Right renal cortex interstitium (tissue), 3 donors: ENCODE data around the gene SENP6. TPM values are rescaled to one million over a fixed set of nuclear protein-coding genes. Genes with fewer than 3 reads are reported as not detected.
"Not testable (repeated sequence)": the region's sequence is repeated elsewhere in the genome, so short reads cannot be mapped to it uniquely, and the experiment has no call there.

ENCODE experiments used
- DNase-seq, 3 donors: peaks; one replicate each; pipeline ENCODE4 v3.0.0-alpha.2; 2013; ENCODE audit warnings: low read depth in 3 of 3, low spot score in 2 of 3
- polyA plus RNA-seq, 3 donors: library from polyadenylated mRNA; unstranded; fragments of 120-200 nt; gene quantifications; one replicate each; pipeline ENCODE4 v1.2.1, GENCODE V29; 2013; ENCODE audit not compliant: insufficient read length in 3 of 3

SENP6 gene
- polyA plus RNA-seq, 3 donors = 131 to 166 (median 145) TPM

DNA sequence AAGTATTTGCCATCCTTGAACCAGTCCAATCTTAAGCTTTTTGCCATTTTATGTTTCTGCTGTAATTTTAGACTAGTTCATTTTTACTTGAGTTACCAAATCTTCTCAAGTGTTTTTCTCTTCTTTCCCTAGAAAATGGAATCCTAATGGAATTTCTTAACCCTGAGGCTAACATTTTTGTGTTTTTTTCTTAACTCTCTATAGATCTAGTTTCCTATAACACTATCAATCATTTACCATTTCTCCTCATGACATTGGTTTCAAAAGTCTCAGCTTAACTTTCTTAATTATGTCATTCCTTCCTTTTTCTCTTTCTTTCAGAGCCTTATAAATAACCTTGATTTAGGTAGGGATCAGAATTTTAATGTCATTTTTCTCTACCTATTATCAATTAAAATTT, 54.8 kb downstream of the SENP6 start:
- DNase-seq = no peak

DNA sequence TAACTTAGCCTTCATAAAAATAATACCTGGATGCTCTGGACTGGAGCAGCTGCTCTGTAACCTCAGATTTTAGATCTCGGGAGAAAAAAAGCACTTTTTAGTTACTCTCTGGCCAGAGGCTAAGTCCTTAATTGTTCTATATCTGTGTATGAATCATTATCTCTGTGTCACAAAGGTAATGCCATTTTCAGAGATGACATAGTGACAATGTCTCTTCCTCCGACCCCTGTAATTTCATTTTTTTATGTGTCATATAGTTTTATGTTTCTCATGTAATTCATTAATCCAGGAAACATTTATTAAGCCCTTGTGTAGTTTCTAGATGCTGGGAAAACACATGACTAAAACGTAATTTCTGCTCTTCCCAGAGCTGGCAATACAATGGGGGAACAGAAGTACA, 55.6 kb downstream of the SENP6 start:
- DNase-seq = no peak

DNA sequence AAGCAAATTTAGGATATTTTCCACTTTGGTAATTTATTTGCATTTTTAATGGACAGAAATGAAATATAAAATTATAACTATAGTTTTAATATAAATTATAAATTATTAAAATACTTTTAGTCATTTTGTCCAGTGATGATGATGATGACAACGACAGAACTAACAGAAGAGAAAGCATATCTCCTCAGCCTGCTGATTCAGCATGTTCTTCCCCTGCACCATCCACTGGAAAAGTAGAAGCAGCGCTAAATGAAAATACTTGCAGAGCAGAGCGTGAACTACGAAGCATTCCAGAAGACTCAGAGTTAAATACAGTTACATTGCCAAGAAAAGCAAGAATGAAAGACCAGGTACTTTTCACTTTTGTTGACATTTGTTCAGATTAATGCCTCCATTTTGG, 64.9 kb downstream of the SENP6 start:
- DNase-seq = no peak

DNA sequence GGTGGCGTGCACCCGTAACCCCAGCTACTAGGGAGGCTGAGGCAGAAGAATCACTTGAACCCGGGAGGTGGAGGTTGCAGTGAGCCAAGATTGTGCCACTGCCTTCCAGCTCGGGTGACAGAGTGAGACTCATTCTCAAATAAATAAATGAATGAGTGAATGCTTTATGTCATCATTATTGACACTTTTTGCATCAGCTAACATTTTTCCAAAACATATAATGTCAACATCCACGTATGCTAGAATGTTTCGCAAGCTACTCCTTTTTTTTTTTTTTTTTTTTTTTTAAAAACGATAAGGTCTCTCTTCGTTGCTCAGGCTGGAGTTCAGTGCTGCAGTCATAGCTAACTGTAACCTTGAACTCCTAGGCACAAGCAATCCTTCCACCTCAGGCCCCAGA, 72.2 kb downstream of the SENP6 start:
- DNase-seq = no peak

DNA sequence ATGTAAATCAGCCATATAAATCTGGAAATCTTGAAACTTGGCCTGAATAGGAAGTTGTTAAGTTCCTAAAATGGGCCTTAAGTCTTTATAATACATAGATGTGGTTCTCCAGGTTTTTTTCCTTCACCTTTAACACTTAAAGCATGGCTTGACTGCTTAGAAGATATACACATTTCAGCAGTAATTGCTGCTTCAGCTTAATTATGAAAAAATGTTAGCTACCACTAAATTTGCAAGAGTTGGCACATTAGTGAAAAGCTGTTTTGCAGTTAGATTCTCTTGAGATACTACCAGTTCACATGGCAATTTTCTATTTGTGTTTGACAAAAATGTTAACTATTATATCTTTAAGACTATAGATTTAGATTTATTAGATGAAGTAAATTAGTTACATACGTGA, 74.7 kb downstream of the SENP6 start:
- no peak for DNase-seq

DNA sequence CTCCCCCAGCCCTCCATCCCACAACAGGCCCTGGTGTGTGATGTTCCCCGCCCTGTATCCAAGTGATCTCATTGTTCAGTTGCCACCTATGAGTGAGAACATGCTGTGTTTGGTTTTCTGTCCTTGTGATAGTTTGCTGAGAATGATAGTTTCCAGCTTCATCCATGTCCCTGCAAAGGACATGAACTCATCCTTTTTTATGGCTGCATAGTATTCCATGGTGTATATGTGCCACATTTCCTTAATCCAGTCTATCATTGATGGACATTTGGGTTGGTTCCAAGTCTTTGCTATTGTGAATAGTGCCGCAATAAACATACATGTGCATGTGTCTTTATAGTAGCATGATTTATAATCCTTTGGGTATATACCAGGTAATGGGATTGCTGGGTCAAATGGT, 80.9 kb downstream of the SENP6 start:
- not testable (repeated sequence) for DNase-seq

DNA sequence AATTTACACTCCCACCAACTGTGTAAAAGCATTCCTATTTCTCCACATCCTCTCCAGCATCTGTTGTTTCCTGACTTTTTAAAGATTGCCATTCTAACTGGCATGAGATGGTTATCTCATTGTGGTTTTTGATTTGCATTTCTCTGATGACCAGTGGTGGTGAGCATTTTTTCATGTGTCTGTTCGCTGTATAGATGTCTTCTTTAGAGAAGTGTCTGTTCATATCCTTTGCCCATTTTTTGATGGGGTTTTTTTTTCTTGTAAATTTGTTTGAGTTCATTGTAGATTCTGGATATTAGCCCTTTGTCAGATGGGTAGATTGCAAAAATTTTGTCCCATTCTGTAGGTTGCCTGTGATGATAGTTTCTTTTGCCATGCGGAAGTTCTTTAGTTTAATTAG, 81.3 kb downstream of the SENP6 start:
- DNase-seq = not testable (repeated sequence)

DNA sequence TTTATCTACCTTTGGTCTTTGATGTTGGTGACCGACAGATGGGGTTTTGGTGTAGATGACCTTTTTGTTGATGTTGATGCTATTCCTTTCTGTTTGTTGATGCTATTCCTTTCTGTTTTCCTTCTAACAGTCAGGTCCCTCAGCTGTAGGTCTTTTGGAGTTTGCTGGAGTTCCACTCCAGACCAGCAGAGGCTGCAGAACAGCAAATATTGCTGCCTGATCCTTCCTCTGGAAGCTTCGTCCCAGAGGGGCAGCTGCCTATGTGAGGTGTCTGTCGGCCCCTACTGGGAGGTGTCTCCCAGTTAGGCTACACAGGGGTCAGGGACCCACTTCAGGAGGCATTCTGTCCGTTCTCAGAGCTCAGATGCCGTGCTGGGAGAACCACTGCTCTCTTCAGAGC, 85.9 kb downstream of the SENP6 start:
- DNase-seq = not testable (repeated sequence)

DNA sequence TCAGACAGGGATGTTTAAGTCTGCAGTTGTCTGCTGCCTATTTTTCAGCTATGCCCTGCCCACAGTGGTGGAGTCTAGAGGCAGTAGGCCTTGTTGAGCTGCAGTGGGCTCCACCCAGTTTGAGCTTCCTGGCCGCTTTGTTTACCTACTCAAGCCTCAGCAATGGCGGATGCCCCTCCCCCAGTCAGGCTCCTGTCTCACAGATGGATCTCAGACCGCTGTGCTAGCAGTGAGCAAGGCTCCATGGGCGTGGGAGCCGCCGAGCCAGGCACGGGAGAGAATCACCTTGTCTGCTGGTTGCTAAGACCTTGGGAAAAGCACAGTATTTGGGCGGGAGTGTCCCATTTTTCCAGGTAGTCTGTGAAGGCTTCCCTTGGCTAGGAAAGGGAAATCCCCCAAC, 86.3 kb downstream of the SENP6 start:
- DNase-seq = not testable (repeated sequence)

DNA sequence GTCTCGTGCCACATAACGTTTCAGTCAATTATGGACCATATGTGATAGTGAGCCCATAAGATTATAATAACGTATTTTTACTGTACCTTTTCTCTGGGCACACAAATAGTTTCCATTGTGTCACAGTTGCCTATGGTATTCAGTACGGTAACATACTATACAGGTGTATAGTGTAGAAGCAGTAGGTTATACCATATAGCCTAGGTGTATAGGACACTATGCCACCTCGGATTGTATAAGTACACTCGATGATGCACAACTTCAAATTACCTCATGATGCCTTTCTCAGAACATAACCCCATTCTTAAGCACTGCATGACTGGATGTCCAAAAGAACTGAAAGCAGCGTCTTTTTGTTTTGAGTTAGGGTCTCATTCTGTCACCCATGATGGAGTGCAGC, 87.9 kb downstream of the SENP6 start:
- DNase-seq = no peak

DNA sequence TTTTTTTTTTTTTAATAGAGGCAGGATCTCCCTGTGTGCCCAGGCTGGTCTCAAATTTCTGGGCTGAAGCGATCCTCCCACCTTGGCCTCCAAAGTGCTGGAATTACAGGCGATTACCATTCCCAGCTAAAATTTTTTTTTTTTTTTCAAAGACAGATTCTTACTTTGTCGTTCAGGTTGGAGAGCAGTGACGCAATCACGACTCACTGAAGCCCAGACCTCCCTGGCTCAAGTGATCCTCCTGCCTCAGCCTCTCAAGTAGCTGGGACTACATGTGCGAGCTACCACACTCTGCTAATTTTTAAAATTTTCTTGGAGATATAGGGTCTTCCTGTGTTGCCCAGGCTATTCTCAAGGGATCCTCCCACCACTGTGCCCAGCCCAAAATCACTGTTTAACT, 89.3 kb downstream of the SENP6 start:
- DNase-seq = no peak

DNA sequence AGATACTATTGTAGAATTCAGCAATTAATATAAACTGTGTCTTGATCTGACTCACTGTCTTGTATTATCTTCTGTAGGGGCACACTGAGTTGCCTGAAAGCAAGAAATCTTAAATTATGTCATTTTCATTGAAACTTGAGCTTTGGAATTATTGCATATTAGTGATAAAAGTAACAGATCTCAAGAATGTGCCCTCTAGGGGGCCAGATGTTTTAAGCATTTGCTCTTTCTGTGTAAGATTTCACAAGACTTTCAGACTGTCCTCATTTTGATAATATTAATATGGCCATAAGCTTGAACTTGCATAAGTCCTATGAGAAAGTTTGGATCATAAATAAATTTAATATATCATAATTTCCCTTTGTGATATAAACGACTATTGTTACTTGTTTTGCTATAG, 91.9 kb downstream of the SENP6 start:
- no peak for DNase-seq

DNA sequence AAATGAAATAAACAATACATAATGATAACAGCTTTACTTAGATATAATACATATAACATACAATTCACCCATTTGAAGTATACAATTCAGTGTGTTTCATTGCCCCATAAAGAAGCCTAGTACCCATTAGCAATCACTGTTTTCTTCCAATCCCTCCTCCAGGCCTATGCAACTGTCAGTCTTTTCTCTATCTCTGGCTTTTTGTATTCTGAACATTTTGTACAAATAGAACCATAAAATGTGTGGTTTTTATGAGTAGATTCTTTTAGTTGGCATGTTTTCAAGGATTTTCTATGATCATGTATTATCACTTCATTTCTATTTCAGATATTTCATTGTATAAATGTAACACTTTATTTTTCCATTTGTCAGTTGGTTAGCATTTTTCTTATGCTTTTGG, 92.7 kb downstream of the SENP6 start:
- DNase-seq = no peak

DNA sequence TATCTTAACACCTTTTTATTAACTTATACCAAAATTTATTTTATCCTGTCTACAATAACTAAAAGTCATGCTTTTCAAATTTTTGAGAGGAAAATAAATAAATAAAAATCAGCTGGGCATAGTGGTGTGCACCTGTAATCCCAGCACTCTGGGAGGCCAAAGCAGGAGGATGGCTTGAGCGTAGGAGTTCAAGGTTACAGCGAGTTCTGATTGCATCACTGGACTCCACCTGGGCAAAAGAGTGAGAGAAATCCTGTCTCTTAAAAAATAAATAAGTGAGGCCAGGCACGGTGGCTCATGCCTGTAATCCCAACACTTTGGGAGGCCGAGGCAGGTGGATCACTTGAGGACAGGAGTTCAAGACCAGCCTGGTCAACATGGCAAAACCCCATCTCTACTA, 106.7 kb downstream of the SENP6 start:
- not testable (repeated sequence) for DNase-seq

DNA sequence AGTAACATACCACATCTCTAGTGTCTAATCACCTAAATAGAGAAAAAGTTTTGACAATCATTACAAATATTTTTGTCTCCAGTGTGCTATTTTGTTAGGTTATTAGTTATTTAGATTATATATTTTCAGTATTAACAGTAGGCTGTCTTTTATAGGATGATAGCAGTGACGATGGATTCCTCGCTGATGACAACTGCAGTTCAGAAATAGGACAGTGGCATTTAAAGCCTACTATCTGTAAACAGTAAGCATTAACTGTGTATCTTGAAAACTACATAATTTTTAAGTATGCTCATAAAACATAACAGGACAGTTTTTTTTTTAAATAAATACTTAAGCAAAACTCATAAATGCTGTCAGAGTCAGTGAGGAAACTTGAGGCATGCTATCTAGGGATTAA, 109.5 kb downstream of the SENP6 start:
- no peak for DNase-seq

DNA sequence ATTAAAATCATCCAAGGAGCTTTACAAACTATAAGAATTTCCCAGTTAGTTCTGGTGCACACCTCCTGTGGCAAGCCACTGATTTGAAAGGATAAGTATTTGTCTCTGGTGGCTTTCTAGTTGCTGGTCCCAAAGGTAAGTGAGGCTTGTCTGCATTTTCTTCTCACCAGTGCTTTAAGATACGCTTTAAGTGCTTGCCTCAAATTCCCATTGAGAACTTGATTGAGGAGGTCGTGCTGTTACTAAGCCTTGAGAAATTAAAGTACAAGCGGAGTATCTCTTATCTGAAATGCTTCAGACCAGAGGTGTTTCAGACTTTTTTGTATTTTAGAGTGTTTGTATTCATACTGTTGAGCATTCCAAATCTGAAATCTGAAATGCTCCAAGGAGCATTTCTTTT, 117.5 kb downstream of the SENP6 start:
- no peak for DNase-seq

DNA sequence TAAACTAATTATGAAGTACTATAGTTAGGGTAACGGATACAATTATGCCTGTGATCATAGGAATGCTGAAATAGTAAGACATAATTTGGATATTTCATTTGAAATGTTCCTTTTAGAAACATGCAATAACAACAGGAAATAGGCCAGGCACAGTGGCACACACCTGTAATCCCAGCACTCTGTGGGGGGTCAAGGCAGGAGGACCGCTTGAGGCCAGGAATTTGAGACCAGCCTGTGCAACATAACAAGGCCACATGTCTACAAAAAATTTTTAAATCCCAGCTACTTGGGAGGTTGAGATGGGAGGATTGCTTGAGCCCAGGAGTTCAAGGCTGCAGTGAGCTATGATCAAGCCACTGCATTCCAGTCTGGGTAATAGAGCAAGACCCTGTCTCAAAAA, 121.7 kb downstream of the SENP6 start:
- no peak for DNase-seq

DNA sequence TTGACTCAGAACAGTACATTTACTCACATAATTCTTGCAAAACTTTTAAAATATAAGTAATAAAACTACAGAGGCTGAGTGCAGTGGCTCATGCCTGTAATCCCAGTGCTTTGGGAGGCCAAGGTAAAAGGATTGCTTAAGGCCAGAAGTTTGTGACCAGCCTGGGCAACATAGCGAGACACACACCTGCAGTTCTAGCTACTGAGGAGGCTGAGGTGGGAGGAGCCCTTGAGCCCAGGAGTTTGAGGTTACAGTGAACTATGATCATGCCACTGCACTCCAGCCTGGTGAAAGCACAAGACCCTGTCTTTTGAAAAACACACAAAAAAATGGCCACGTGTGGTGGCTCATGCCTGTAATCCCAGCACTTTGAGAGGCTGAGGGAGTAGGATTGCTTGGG, 125.5 kb downstream of the SENP6 start:
- no peak for DNase-seq

DNA sequence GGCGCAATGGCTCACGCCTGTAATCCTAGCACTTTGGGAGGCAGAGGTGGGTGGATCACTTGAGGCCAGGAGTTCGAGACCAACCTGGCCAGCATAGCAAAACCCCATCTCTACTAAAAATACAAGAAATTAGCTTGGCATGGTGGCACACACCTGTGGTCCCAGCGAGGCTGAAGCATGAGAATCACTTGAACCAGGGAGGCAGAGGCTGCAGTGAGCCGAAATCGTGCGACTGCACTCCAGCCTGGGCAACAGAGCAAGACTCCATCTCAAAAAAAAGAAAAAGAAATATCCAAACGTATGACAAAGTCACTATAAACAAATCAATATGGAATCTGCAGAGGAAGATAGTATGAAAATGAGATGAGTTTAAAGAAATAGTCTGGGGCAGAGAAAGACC, 129.3 kb downstream of the SENP6 start:
- not testable (repeated sequence) for DNase-seq

DNA sequence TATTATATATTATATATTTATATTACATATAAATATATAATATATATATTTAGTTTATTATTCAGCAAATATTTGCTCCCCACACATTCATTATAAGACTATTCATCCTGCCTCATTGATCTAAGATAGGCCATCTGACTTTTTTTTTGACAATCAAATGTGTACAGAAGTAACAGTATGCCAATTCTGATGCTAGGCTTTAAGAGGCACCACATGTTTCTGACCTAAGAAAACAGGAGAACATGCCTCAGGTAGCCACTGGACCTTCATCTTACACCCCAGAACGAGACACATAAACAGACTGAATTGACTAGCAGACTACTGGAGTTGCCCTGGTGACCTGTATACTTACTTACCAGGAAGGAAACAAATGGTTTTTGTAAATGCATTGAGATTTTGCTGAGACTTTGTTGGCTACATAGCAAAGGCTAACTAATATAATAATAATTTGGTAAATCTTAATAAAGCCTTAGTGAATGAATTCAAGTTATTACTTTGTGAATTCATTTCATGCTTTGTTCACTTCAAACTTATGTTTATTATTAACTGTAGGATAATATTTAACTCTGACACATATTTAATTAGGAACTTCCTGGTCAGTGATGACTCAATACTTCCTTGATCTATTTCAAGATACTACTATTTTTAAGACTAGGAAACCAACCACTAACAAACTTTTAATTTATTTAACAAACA, 134.0 kb downstream of the SENP6 start:
- no peak for DNase-seq

DNA sequence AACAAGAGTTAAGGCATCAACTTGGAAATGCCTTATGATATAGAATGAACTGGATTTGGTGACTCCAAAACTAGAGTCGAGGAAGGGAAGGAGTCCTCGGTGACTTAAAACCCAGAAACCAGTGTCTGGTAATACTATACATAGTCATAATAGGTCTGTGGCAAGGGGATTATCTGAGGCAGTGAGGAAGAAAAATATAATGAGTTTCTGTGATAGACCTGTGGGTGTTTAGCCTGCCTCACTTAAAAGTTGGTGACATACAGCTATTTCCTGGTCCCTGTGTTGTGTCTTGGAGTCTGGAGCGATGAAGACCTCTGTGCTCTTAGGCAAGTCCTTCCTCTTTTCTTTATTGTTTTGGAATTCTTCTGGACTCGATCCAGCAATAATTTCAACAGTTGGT, 142.3 kb downstream of the SENP6 start:
- no peak for DNase-seq

DNA sequence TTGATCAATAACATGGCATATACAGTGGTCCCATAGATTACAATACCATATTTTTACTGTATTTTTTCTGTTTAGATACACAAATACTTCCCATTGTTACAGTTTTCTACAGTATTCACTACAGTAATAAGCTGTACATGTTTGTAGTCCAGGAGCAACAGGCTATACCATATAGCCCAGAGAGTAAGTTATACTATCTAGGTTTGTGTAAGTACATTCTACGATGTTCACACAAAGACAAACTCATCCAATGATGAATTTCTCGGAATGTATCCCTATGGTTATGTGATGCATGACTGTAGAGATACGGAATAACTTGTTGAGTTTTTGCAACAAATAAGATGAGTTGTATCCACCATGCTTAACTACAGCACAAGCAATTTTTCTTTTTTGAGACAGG, 143.7 kb downstream of the SENP6 start:
- DNase-seq = no peak

DNA sequence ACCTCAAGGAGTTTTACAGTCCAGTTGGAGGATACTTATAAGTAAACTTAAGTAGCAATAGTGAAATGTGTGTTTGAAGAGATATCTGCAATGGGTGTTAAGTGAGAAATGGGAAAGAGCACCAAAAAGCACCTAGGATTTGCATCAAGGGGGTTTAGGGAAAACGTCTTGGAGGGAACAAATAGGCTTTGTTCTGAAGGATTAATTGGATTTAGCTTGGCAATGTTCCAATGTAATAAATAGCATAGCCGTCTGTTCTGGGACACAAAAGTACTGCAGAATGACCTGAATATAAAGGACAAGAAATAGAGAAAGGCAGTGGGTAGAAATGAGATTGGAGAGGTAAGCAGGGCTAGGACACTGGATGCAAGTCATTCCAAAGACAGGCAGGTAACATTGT, 144.5 kb downstream of the SENP6 start:
- DNase-seq = no peak
